ENCODE results near the gene TAOK3. TPM values are rescaled to one million over a fixed set of nuclear protein-coding genes. Genes with fewer than 3 reads are reported as not detected.

The TAOK3 gene
- total RNA-seq, 1 donor, result 27.9 TPM

- H3K36me3 ChIP-seq (ENCODE audit: insufficient read depth, low read length), result no peaks in the 10 kb centered on the region
- no peak overlapping the region for H3K27ac ChIP-seq (ENCODE audit: low read depth, low read length)
- no peak overlapping the region for H3K4me2 ChIP-seq (ENCODE audit: insufficient read depth, low read length)
- H3K4me1 ChIP-seq (ENCODE audit: insufficient read depth, low read length), result peaks cover 11% of the 10 kb centered on the region
- no peaks in the 10 kb centered on the region for H3K27me3 ChIP-seq (ENCODE audit: insufficient read depth, low read length)
- H3K4me3 ChIP-seq (ENCODE audit: insufficient read depth, low read length), result no peak overlapping the region
- no peak for DNase-seq (ENCODE audit: insufficient read length, low spot score, missing footprints)
- no peak overlapping the region for H2AFZ ChIP-seq (ENCODE audit: low read length)
- no peaks in the 10 kb centered on the region for H3K9me3 ChIP-seq (ENCODE audit: low read depth, low read length)
- H4K20me1 ChIP-seq (ENCODE audit: insufficient read depth, low read length), result no peaks in the 10 kb centered on the region
- H3K79me2 ChIP-seq (ENCODE audit: insufficient read depth, low read length), result peaks cover 41% of the 10 kb centered on the region
- TF ChIP-seq, protein P1, sequence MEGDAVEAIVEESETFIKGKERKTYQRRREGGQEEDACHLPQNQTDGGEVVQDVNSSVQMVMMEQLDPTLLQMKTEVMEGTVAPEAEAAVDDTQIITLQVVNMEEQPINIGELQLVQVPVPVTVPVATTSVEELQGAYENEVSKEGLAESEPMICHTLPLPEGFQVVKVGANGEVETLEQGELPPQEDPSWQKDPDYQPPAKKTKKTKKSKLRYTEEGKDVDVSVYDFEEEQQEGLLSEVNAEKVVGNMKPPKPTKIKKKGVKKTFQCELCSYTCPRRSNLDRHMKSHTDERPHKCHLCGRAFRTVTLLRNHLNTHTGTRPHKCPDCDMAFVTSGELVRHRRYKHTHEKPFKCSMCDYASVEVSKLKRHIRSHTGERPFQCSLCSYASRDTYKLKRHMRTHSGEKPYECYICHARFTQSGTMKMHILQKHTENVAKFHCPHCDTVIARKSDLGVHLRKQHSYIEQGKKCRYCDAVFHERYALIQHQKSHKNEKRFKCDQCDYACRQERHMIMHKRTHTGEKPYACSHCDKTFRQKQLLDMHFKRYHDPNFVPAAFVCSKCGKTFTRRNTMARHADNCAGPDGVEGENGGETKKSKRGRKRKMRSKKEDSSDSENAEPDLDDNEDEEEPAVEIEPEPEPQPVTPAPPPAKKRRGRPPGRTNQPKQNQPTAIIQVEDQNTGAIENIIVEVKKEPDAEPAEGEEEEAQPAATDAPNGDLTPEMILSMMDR (IDR thresholded peaks at IDR 0.05; ENCODE audit: extremely low read depth, low read depth, low read length), result no peak
Measured at GRCh38 chr12:118318744-118319143, 54.0 kb downstream of the TAOK3 start.

- H3K4me2 ChIP-seq (ENCODE audit: insufficient read depth, low read length), result no peak overlapping the region
- H2AFZ ChIP-seq (ENCODE audit: low read length), result no peak overlapping the region
- H4K20me1 ChIP-seq (ENCODE audit: insufficient read depth, low read length), result no peaks in the 10 kb centered on the region
- H3K4me1 ChIP-seq (ENCODE audit: insufficient read depth, low read length), result peaks cover 11% of the 10 kb centered on the region
- H3K79me2 ChIP-seq (ENCODE audit: insufficient read depth, low read length), result peaks cover 43% of the 10 kb centered on the region
- TF ChIP-seq, protein P1 (IDR thresholded peaks at IDR 0.05; ENCODE audit: extremely low read depth, low read depth, low read length), result no peak
- H3K27me3 ChIP-seq (ENCODE audit: insufficient read depth, low read length), result no peaks in the 10 kb centered on the region
- no peaks in the 10 kb centered on the region for H3K36me3 ChIP-seq (ENCODE audit: insufficient read depth, low read length)
- no peak for DNase-seq (ENCODE audit: insufficient read length, low spot score, missing footprints)
- H3K27ac ChIP-seq (ENCODE audit: low read depth, low read length), result no peak overlapping the region
- H3K9me3 ChIP-seq (ENCODE audit: low read depth, low read length), result no peaks in the 10 kb centered on the region
- no peak overlapping the region for H3K4me3 ChIP-seq (ENCODE audit: insufficient read depth, low read length)
Measured at GRCh38 chr12:118317729-118318128, 55.0 kb downstream of the TAOK3 start.

DNA sequence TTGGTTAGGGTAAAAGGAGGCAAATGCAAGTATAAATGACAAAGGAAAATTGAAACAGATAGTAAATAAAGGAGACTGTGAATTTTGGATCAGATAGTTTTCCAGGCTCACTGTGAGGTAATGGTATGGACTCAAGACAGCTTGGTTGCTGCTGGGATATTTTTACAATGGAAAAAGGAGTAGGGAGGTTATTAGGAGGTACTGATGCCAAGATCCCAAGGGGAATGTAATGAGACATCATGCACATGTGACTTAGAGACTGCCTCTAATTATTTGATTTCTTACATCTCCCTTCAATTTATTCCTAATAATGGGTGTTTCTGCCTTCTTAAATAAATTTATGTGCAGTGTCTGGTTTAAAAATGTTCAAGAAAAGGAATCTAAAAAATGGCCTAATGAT lies 56.9 kb downstream of the TAOK3 start:
- Histone ChIP-seq H3K36me3 (ENCODE audit: insufficient read depth, low read length) (no peaks in the 10 kb centered on the region), H3K9me3 (ENCODE audit: low read depth, low read length) (no peaks in the 10 kb centered on the region), H3K4me3 (ENCODE audit: insufficient read depth, low read length) (no peak overlapping the region), H3K27ac (ENCODE audit: low read depth, low read length) (no peak overlapping the region), H3K4me1 (ENCODE audit: insufficient read depth, low read length) (peaks cover 20% of the 10 kb centered on the region), H3K4me2 (ENCODE audit: insufficient read depth, low read length) (no peak overlapping the region), H4K20me1 (ENCODE audit: insufficient read depth, low read length) (no peaks in the 10 kb centered on the region), H2AFZ (ENCODE audit: low read length) (no peak overlapping the region), H3K27me3 (ENCODE audit: insufficient read depth, low read length) (no peaks in the 10 kb centered on the region), H3K79me2 (ENCODE audit: insufficient read depth, low read length) (peaks cover 35% of the 10 kb centered on the region)
- TF ChIP-seq, protein P1 (IDR thresholded peaks at IDR 0.05; ENCODE audit: extremely low read depth, low read depth, low read length), result no peak
- DNase-seq (ENCODE audit: insufficient read length, low spot score, missing footprints), result no peak

- TF ChIP-seq, protein P1 (IDR thresholded peaks at IDR 0.05; ENCODE audit: extremely low read depth, low read depth, low read length), result no peak
- no peak for DNase-seq (ENCODE audit: insufficient read length, low spot score, missing footprints)
- Histone ChIP-seq H3K4me1 (ENCODE audit: insufficient read depth, low read length) (peaks cover 35% of the 10 kb centered on the region), H3K36me3 (ENCODE audit: insufficient read depth, low read length) (no peaks in the 10 kb centered on the region), H3K4me2 (ENCODE audit: insufficient read depth, low read length) (no peak overlapping the region), H4K20me1 (ENCODE audit: insufficient read depth, low read length) (no peaks in the 10 kb centered on the region), H3K27ac (ENCODE audit: low read depth, low read length) (peak overlapping the region; percentile 1), H3K27me3 (ENCODE audit: insufficient read depth, low read length) (no peaks in the 10 kb centered on the region), H3K9me3 (ENCODE audit: low read depth, low read length) (no peaks in the 10 kb centered on the region), H3K4me3 (ENCODE audit: insufficient read depth, low read length) (no peak overlapping the region), H2AFZ (ENCODE audit: low read length) (no peak overlapping the region), H3K79me2 (ENCODE audit: insufficient read depth, low read length) (peaks cover 26% of the 10 kb centered on the region)
Measured at GRCh38 chr12:118312578-118312977, 60.1 kb downstream of the TAOK3 start.

Data from osteoblast (primary cell).